NCI-H1048 (cell line): Measurements from ENCODE around the gene MBD3L5.
"Not testable (repeated sequence)": the region's sequence is repeated elsewhere in the genome, so short reads cannot be mapped to it uniquely, and the experiment has no call there.

Experiments
- DNase-seq: peaks from one replicate; lab custom pipeline; 2025; lab: John Stamatoyannopoulos, UW

Gene MBD3L5

GRCh38 chr19:7052896-7053295 is 22.5 kb downstream of the MBD3L5 start:
- DNase-seq: not testable (repeated sequence)

DNA sequence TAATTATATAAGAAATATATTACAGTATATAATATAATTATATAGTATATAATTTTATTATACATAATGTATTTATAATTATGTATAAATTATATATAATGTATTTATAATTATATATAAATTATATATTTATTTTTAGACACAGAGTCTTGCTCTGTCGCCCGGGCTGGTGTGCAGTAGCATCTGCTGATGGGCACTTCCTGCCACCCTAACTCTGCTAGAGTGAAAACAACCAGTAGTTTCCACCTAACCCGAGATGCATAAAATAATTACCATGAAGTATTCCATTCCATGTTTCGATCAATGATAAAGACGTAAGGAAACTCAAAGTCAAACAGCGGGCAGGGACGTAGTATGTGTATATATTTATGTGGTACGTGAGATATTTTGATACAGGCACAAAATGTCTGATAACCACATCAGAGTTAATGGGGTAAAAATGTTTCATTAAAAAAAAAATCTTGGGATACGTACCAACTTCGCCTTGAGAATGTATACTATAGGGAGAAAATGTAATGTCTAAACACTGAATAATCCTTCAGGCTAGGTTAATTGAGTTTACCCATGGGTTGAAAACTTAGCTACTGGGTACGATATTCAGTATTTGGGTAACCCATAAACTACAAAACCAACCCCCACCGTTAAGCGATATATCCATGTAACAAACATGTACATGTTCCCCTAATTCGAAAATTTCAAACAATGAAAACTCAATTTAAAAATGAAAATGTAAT is 24.4 kb downstream of the MBD3L5 start:
- not testable (repeated sequence) for DNase-seq

GRCh38 chr19:7055679-7056078 is 25.3 kb downstream of the MBD3L5 start:
- not testable (repeated sequence) for DNase-seq

DNA sequence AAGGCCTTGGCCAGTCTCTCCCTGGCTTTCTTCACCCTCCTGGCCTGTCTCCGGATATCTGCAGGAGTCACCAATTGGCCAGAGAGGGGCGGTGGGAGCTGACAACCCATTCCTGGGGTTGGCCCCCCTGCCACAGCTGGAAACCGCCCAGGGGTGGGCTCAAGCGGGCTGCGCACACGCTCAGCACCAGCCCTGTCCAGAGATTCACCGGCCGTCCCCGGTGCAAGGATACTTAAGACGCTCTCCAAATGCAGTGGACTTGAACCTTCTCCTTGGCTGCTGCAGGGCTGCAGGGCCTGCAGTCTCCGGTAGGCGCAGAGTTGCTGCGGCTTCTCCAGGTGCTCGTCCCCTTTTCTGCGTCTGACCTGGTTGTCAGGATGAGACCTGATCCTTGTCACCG is 26.0 kb downstream of the MBD3L5 start:
- DNase-seq: not testable (repeated sequence)

DNA sequence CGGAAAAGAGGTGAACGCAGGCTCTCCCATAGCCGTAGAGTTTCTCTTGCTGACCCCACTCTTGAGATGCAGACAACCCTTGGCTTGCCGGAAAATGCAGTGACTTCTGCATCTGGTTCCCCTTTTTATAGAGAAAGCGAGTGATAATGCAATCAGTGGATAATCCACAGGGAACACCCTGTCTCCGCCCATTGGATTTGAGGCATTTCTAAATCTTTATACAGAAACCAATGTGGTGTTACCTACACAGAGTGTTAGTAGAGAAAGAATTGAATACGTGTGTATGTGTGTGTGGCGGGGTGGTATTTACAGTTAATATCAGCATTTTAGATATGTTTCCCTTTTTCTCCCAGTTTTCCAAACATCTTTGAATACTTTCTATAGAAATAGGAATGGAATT is 28.2 kb downstream of the MBD3L5 start, which contains the start of gene MBD3L3:
Gene MBD3L3, minus strand, starts transcription at position 101 of the 400 bp plus-strand sequence. Its CDS starts 71 bp downstream, at position 30.
- not testable (repeated sequence) for DNase-seq

- not testable (repeated sequence) for DNase-seq
Observed at GRCh38 chr19:7059977-7060376, 29.6 kb downstream of the MBD3L5 start.

DNA sequence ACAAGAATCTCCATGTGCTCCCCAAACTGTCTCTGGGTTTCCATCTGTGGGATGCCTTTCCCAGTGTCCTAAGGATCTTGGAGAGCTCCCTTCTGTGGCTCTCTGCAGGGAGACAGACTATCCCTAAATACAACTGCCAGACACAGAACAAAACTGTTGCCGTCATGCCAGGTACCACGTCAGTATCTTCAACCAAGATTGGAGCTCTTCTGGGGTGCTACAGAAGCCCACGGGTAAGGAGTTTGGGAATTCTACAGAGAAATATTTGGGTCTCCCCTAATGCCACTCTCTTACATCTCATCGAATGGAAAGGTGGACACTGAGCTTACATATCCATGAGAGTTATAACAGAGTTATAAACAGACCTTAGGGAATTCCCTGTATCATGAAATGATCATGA is 33.0 kb downstream of the MBD3L5 start:
- DNase-seq: no peak

DNA sequence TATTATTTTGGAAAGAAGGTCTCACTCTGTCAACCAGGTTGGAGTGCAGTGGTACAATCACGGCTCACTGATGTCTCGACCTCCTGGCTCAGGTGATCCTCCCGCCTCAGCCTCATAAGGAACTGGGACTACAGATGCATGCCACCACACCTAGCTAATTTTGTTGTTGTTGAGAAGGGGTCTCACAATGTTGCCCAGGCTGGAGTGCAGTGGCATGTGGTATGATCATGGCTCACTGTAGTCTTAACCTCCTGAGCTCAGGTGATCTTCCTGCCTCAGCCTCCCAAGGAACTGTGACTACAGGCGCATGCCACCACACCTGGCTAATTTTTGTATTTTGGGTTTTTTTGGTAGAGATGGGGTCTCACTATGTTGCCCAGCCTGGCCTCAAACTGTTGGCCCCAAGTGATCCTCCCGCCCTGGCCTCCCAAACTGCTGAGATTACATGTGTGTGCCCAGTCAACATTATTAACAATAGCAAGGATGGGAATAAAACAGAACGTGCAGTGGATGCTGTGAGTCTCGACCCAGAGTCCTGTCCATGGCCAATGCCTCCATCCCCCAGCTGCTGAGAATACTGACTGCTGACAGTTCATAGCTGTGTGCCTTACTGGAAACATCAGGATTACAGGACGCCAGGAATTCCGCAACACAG is 33.5 kb downstream of the MBD3L5 start:
- no peak for DNase-seq

- DNase-seq: not testable (repeated sequence)
Observed at GRCh38 chr19:7067122-7067521, 36.7 kb downstream of the MBD3L5 start.

- DNase-seq: no peak
Observed at GRCh38 chr19:7067716-7068115, 37.3 kb downstream of the MBD3L5 start.

DNA sequence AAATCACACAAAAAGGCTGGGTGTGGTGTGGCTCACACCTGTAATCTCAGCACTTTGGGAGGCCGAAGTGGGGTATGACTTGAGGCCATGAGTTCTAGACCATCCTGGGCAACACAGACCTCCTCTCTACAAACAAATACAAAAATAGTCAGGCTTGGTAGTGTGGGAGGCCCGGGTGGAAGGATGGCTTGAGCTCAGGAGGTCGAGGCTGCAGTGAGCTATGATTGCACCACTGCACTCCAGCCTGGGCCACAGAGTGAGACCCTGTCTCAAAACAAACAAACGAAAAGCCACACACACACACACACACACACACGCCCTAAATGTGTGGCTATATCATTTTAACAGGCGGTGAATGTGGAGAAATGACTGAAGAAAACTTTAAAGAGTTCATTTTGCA is 38.2 kb downstream of the MBD3L5 start:
- DNase-seq: no peak

GRCh38 chr19:7069042-7069903 is 38.9 kb downstream of the MBD3L5 start, which contains the start of gene ZNF557:
TSS of gene ZNF557 (plus strand) at chr19:7069703. CDS start at chr19:7075075, 5,372 bp downstream.
- peak; percentile 91 for DNase-seq

DNA sequence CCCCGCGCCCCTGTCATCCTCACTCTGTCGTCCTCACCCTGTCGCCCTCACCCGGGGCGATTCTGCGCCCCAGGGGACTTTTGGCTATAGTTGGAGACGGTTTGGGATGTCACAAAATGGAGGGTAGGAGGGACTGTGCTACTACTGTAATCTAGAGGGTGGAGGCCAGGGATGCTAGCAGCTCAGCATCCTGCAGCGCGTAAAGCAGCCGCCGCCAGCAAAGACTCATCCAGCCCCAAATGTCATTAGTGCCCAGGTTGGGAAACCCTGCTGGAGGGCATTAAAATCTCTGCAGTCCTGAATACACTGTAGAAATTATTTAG is 39.5 kb downstream of the MBD3L5 start:
- no peak for DNase-seq

GRCh38 chr19:7072541-7072940 is 42.2 kb downstream of the MBD3L5 start:
- DNase-seq: no peak

DNA sequence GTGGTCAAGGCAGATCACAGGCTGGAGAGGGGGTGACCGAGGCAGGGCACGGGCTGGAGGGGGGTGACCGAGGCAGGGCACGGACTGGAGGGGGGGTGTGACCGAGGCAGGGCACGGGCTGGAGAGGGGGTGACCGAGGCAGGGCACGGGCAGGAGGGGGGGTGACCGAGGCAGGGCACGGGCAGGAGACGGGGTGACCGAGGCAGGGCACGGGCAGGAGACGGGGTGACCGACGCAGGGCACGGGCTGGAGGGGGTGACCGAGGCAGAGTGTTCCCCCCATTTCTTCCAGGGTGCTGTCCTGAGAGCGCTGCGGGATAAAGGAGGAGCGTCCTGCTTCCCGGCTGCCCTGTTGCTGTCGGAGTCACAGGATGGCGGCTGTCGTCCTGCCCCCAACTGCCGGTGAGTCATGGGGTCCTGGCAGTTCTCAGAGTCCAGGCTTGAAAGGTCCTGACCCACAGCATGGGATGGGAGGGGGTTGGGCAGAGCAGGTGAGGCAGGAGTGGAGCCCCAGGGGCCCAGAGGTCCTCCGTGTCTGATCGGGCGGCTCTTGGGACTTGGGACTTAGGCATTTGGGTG is 44.4 kb downstream of the MBD3L5 start:
- no peak for DNase-seq

GRCh38 chr19:7076151-7076550 is 45.8 kb downstream of the MBD3L5 start:
- no peak for DNase-seq

DNA sequence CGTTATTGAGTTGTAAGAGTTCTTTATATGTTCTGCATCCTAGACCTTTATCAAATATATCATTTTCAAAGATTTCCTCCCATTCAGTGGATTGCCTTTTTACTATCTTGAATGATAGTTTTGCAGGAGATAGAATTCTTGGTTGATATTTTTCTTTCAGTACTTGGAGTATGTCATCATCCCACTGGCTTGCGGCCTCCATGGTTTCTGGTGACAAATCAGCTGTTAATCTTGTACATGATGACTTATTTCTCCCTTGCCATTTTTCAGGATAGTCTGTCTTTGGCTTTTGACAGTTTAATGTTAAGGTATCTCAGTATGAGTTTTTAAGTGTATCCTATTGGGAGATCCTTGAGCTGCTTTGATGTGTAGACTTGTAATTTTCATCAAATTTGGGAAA is 47.6 kb downstream of the MBD3L5 start:
- DNase-seq: no peak
